Mesodermal cell (in vitro differentiated cells): ENCODE results near the gene HAUS1.
"Not testable (repeated sequence)": the region's sequence is repeated elsewhere in the genome, so short reads cannot be mapped to it uniquely, and the experiment has no call there.

ENCODE experiments used
- H3K27ac ChIP-seq: 2 replicates; pipeline ENCODE4 v1.7.0; 2013; ENCODE audit warnings: mild to moderate bottlenecking, low read depth, low read length, moderate library complexity; ENCODE audit not compliant: severe bottlenecking
- H3K36me3 ChIP-seq: 2 replicates; pipeline ENCODE4 v1.7.1; 2013; ENCODE audit warnings: mild to moderate bottlenecking, low read length, moderate library complexity; ENCODE audit not compliant: control insufficient read depth, insufficient read depth
- H3K4me1 ChIP-seq: one replicate; pipeline ENCODE4 v1.7.1; 2013; ENCODE audit warnings: mild to moderate bottlenecking, low read length; ENCODE audit not compliant: insufficient read depth, control insufficient read depth, poor library complexity, severe bottlenecking
- H3K4me3 ChIP-seq: 2 replicates; pipeline ENCODE4 v1.7.0; 2013; ENCODE audit warnings: low read length, control low read depth, mild to moderate bottlenecking; ENCODE audit not compliant: insufficient read depth, poor library complexity, severe bottlenecking; ENCODE audit errors: extremely low read depth
- H3K9me3 ChIP-seq: 2 replicates; pipeline ENCODE4 v1.7.1; 2013; ENCODE audit warnings: mild to moderate bottlenecking, low read length, moderate library complexity; ENCODE audit not compliant: control insufficient read depth
- WGBS, 2 experiments: methylation state at CpG; one replicate each; pipeline ENCODE4 v1.1.5; 2013; ENCODE audit warnings: missing lambda C conversion rate in 2 of 2; ENCODE audit not compliant: insufficient coverage in 2 of 2; 5-methylcytosine and 5-hydroxymethylcytosine counted together

The HAUS1 gene

DNA sequence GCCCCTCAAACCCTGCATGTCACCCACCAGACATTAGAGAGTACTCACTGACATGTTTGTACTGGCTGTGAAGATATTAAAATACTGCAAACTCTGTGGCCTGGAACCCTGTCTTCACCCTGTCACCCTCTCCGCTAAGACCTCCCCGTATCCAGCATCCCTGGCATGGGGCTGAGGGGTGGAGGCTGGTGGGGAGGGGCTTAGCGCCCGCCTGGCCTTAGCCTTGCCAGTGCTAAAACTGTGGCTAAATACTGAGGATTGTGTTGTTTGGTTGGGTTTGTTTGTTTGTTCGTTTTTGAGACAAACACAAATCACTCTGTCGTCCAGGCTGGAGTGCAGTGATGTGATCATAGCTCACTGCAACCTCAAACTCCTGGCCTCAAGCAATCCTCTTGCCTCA is 34.0 kb upstream of the HAUS1 start:
- WGBS, 2 experiments, result 67 to 83% methylated on average over 1 to 2 of the region's 6 CpGs
- Histone ChIP-seq H3K4me1 (peaks cover 3% of the 10 kb centered on the region), H3K9me3 (peaks cover 4% of the 10 kb centered on the region), H3K27ac (no peak overlapping the region), H3K4me3 (no peak overlapping the region), H3K36me3 (peaks cover 4% of the 10 kb centered on the region)

DNA sequence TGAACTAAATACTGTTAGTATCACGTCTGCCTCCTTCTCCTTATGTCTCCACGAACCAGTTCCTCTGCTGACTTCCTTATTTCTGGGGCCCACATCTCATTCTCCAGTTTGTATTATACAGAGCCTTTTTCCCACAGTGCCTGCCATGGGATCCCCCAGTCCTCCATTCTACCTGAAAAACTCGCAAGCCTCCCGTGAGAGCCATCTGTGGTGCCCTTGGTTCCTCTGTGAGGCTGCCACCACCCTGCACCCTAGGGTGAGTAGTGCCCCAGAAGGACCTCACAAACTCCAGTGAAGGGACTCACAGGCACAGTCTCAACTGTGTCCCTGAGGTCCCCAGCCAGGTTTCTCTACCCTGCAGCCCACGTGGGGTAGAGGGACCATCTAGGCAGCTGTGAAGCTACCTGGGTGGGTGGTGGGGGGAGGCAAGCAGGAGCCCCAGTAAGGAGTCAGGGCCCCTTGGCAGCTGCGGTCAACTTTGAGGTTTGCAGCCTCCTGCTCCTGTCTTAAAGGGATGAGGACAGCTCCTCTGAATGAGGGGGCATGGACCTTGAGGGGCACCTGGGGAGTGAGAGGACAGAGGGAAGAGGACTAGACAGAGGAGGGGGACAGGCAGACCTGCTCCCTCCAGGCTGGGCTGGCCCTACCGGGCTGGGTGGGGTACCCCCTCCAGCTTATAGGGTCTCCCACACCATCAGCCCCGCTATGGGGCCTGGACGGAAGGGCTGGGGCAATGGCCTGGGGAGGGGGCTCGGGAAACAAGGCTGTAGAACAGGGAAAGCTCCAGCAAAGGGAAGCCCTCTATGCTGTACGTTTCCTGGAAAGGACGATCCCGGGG is 33.2 kb upstream of the HAUS1 start:
- H3K9me3 ChIP-seq, result peaks cover 4% of the 10 kb centered on the region
- H3K27ac ChIP-seq, result no peak overlapping the region
- WGBS, 2 experiments, result 49 to 52% methylated on average over 9 of the region's 13 CpGs
- peak overlapping the region; percentile 79 for H3K4me3 ChIP-seq
- H3K36me3 ChIP-seq, result peaks cover 4% of the 10 kb centered on the region
- peaks cover 3% of the 10 kb centered on the region for H3K4me1 ChIP-seq

GRCh38 chr18:46071653-46072375 is 32.4 kb upstream of the HAUS1 start, which contains the start of gene PSTPIP2:
PSTPIP2 (minus strand) TSS chr18:46072260; CDS start chr18:46072188, 72 bp downstream.
- WGBS, 2 experiments, result 0% methylated on average over 52 to 58 of the region's 75 CpGs
- peak within 1 kb of the TSS; percentile 79 for H3K4me3 ChIP-seq
- peaks cover 4% of the 10 kb centered on the region for H3K9me3 ChIP-seq
- peaks cover 5% of the 10 kb centered on the region for H3K36me3 ChIP-seq
- H3K4me1 ChIP-seq, result peaks cover 3% of the 10 kb centered on the region
- H3K27ac ChIP-seq, result no peak within 1 kb of the TSS

- peaks cover 10% of the 10 kb centered on the region for H3K36me3 ChIP-seq
- peak overlapping the region; percentile 79 for H3K4me3 ChIP-seq
- H3K4me1 ChIP-seq, result peaks cover 3% of the 10 kb centered on the region
- 18% methylated on average over 22 of the region's 25 CpGs for WGBS, 2 experiments
- H3K27ac ChIP-seq, result no peak overlapping the region
- peaks cover 4% of the 10 kb centered on the region for H3K9me3 ChIP-seq
Measured at GRCh38 chr18:46072376-46072867, 31.8 kb upstream of the HAUS1 start.

- WGBS, 2 experiments, result 100% methylated on average over 3 of the region's 3 CpGs
- Histone ChIP-seq H3K36me3 (peaks cover 12% of the 10 kb centered on the region), H3K27ac (no peak overlapping the region), H3K4me3 (no peak overlapping the region), H3K4me1 (peaks cover 3% of the 10 kb centered on the region), H3K9me3 (no peaks in the 10 kb centered on the region)
Measured at GRCh38 chr18:46072959-46073358, 31.2 kb upstream of the HAUS1 start.

DNA sequence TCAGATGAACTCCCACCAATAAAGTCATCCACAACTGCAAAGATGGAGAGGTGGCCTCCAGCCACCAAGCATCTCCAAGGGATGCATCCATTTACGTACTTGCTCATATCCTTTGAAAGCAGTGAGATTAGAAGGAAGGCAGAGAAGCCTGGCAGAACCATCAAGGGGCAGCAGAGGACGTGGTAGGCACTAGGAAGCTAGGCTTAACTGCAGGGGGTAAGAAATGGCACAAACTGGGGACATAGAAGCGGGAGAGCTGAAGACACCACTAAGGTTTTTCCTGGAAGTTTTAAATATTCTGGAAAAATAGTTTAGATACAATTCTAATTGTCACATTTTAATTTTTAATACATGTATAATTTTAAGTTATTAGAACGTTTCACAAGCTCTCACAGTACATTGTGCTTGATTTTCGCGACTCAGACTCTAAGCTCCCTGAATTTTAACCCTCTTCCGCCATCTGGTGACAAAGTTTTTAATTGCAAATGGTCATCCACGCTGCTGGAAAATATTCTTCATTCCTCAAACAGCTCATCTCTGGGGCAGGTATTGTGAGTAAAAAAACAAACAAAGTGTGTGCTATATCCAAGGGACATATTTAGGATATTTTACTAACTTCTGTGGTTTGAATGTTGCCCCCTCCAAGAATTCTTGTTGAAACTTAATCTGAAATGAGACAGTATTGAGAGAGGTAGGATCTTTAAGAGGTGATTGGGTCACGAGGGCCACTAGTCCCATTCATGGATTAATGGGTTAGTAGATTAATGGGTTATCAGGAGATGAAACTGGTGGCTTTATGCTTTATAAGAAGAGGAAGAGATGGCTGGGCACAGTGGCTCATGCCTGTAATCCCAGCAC is 30.5 kb upstream of the HAUS1 start:
- Histone ChIP-seq H3K36me3 (peaks cover 17% of the 10 kb centered on the region), H3K27ac (no peak overlapping the region), H3K9me3 (no peaks in the 10 kb centered on the region), H3K4me3 (no peak overlapping the region), H3K4me1 (peaks cover 3% of the 10 kb centered on the region)
- WGBS, 2 experiments, result 22 to 48% methylated on average over 6 of the region's 9 CpGs

GRCh38 chr18:46079336-46079735 is 24.8 kb upstream of the HAUS1 start:
- H3K4me1 ChIP-seq, result no peaks in the 10 kb centered on the region
- H3K9me3 ChIP-seq, result no peaks in the 10 kb centered on the region
- H3K4me3 ChIP-seq, result no peak overlapping the region
- peaks cover 69% of the 10 kb centered on the region for H3K36me3 ChIP-seq
- no peak overlapping the region for H3K27ac ChIP-seq

DNA sequence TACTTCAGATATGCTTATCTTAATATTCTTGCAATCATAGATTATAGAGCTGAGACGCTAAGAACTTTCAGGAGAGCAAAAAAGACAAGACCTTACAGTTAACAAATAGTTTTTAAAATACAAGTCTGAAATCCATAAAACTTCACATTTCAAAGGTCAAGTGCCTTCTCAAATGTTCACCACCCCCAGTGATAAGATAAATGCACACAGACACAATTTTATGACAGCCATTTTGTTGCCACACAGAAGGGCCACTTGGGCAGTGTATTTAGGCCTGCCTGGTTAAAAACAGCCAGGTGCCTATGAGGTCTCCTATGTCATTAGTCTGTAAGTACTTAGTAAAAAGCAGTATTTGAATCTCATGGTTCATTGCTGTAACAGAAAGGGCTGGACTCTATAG is 24.0 kb upstream of the HAUS1 start:
- WGBS, 2 experiments, result 100% methylated on average over 1 of the region's 1 CpG
- Histone ChIP-seq H3K36me3 (peaks cover 77% of the 10 kb centered on the region), H3K4me3 (no peak overlapping the region), H3K4me1 (no peaks in the 10 kb centered on the region), H3K27ac (no peak overlapping the region), H3K9me3 (no peaks in the 10 kb centered on the region)

GRCh38 chr18:46084431-46084830 is 19.8 kb upstream of the HAUS1 start:
- WGBS, 2 experiments, result 100% methylated on average over 1 of the region's 2 CpGs; no CpG with 5 or more reads in 1 of the 2 experiments
- Histone ChIP-seq H3K4me1 (peaks cover 5% of the 10 kb centered on the region), H3K9me3 (peaks cover 4% of the 10 kb centered on the region), H3K4me3 (no peak overlapping the region), H3K27ac (no peak overlapping the region), H3K36me3 (peaks cover 96% of the 10 kb centered on the region)

GRCh38 chr18:46088501-46088900 is 15.7 kb upstream of the HAUS1 start:
- H3K9me3 ChIP-seq, result peaks cover 14% of the 10 kb centered on the region
- H3K36me3 ChIP-seq, result peaks cover 99% of the 10 kb centered on the region
- H3K4me1 ChIP-seq, H3K4me3 ChIP-seq: not testable (repeated sequence)
- WGBS, 2 experiments, result 72 to 96% methylated on average over 3 to 5 of the region's 8 CpGs
- peak overlapping the region; percentile 78 for H3K27ac ChIP-seq
